GM12878 (cell line): ENCODE measurements around the gene POR. TPM values are rescaled to one million over a fixed set of nuclear protein-coding genes. Genes with fewer than 3 reads are reported as not detected.

Experiments
- ATAC-seq: fragments of 200-7000 bp; cut with Tn5 transposase; 3 replicates; pipeline ENCODE4 v1.9.1; 2020; ENCODE audit warnings: mild to moderate bottlenecking, moderate library complexity
- BruUV-seq: library from RNA; stranded (reverse); fragments of 400-500 nt; replicated peaks from 2 replicates; lab custom pipeline; 2021; lab: Mats Ljungman, UMichigan
- CTCF ChIA-PET: fragments of 300-600 bp; sonication (Branson Sonifier 250); formaldehyde crosslinking; extraction: SDS; loops from one replicate; lab custom pipeline; 2021; ENCODE audit warnings: inconsistent platforms; lab: Yijun Ruan, JAX
- POLR2A ChIA-PET: fragments of 350-600 bp; formaldehyde crosslinking; extraction: SDS; loops from one replicate; lab custom pipeline; 2021; ENCODE audit warnings: inconsistent platforms; lab: Charles Lee
- RAD21 ChIA-PET: fragments of 300-600 bp; sonication (Branson Sonifier 250); formaldehyde crosslinking; loops from one replicate; lab custom pipeline; 2023; ENCODE audit warnings: antibody characterized with exemption; ENCODE audit not compliant: unreplicated experiment; lab: Charles Lee
- SMC1A ChIA-PET: fragments of 300-600 bp; sonication (Branson Sonifier 250); formaldehyde crosslinking; loops from one replicate; lab custom pipeline; 2023; ENCODE audit not compliant: unreplicated experiment, uncharacterized antibody; lab: Charles Lee
- DNase-seq: peaks from one replicate; pipeline ENCODE4 v3.0.0-alpha.2; 2011; ENCODE audit warnings: low read depth, low spot score
- FAIRE-seq: peaks from 3 replicates; lab custom pipeline; 2011; peaks lifted over from hg19 to GRCh38; lab: Jason Lieb, UNC
- H2AFZ ChIP-seq: 2 replicates; pipeline ENCODE4 v1.6.0; 2011; ENCODE audit warnings: low read depth, low read length, control low read depth; ENCODE audit not compliant: control insufficient read depth
- H3K27ac ChIP-seq: 2 replicates; pipeline ENCODE4 v1.5.1; 2011; ENCODE audit warnings: control low read depth; ENCODE audit not compliant: control insufficient read depth, insufficient read depth
- H3K27me3 ChIP-seq, 2 experiments: replicated peaks in 1 of 2; 2 replicates each; pipeline versions ENCODE4 v1.6.0 to v1.6.1; 2011; ENCODE audit warnings: low read length in 1 of 2; ENCODE audit not compliant: control insufficient read depth in 2 of 2, insufficient read depth in 2 of 2
- H3K36me3 ChIP-seq, 2 experiments: 2 replicates each; pipeline ENCODE4 v1.5.1; 2011; ENCODE audit warnings: low read length in 1 of 2; ENCODE audit not compliant: control insufficient read depth in 2 of 2, insufficient read depth in 2 of 2
- H3K4me1 ChIP-seq: 2 replicates; pipeline ENCODE4 v1.6.1; 2011; ENCODE audit warnings: mild to moderate bottlenecking, low read length, moderate library complexity, mixed read lengths; ENCODE audit not compliant: control insufficient read depth, insufficient read depth
- H3K4me2 ChIP-seq: 2 replicates; pipeline ENCODE4 v1.6.0; 2011; ENCODE audit warnings: control low read depth; ENCODE audit not compliant: control insufficient read depth, insufficient read depth
- H3K4me3 ChIP-seq: fragments of 200-600 bp; sonication (generic); 2 replicates; pipeline ENCODE4 v1.5.1; 2016
- H3K79me2 ChIP-seq: 2 replicates; pipeline ENCODE4 v1.6.0; 2011; ENCODE audit warnings: low read length; ENCODE audit not compliant: control insufficient read depth, insufficient read depth
- H3K9ac ChIP-seq: 2 replicates; pipeline ENCODE4 v1.8.0; 2011; ENCODE audit warnings: low read length, control low read depth, mixed read lengths; ENCODE audit not compliant: control insufficient read depth, insufficient read depth
- H3K9me3 ChIP-seq: replicated peaks from 3 replicates; pipeline ENCODE4 v1.5.1; 2011; ENCODE audit warnings: mild to moderate bottlenecking, low read length; ENCODE audit not compliant: control insufficient read depth, insufficient read depth
- H4K20me1 ChIP-seq: 2 replicates; pipeline ENCODE4 v1.6.0; 2011; ENCODE audit not compliant: control insufficient read depth, insufficient read depth
- ATF7 ChIP-seq: fragments of 450-650 bp; IDR thresholded peaks from 2 replicates; pipeline ENCODE4 v1.6.1; 2016; ENCODE audit warnings: low read depth, mild to moderate bottlenecking
- BCLAF1 ChIP-seq: fragments of 450-650 bp; IDR thresholded peaks from 2 replicates; pipeline ENCODE4 v1.6.1; 2017; ENCODE audit warnings: antibody characterized with exemption, mild to moderate bottlenecking, moderate library complexity
- CEBPZ ChIP-seq: fragments of 150-350 bp; IDR thresholded peaks from 2 replicates; pipeline ENCODE4 v1.6.1; 2016; ENCODE audit warnings: low read depth, low read length
- EZH2 ChIP-seq: IDR thresholded peaks from 2 replicates; pipeline ENCODE4 v1.6.1; 2012; ENCODE audit warnings: low read depth, mild to moderate bottlenecking, control low read depth, inconsistent platforms, low read length, borderline replicate concordance; ENCODE audit not compliant: control insufficient read depth
- MLLT1 ChIP-seq: fragments of 450-650 bp; IDR thresholded peaks from 2 replicates; pipeline ENCODE4 v1.6.1; 2016; ENCODE audit warnings: mild to moderate bottlenecking
- SP1 ChIP-seq: IDR thresholded peaks from one replicate; pipeline ENCODE4 v1.6.1; 2011; ENCODE audit warnings: low read depth, low read length
- SREBF2 ChIP-seq: IDR thresholded peaks from 2 replicates; pipeline ENCODE4 v1.6.1; 2012; ENCODE audit warnings: mild to moderate bottlenecking, low read length
- STAT1 ChIP-seq: fragments of 450-650 bp; conservative IDR thresholded peaks from 2 replicates; pipeline ENCODE4 v1.6.1; 2014; ENCODE audit warnings: antibody characterized with exemption, mild to moderate bottlenecking
- ZNF24 ChIP-seq: fragments of 450-650 bp; IDR thresholded peaks from 2 replicates; pipeline ENCODE4 v1.6.1; 2017; ENCODE audit warnings: antibody characterized with exemption, mild to moderate bottlenecking
- WGBS: methylation state at CpG from one replicate; pipeline ENCODE4 v1.1.6; 2016; ENCODE audit warnings: low lambda C conversion rate; ENCODE audit not compliant: insufficient replicate concordance, insufficient coverage; ENCODE audit errors: missing lambda C conversion rate; 5-methylcytosine and 5-hydroxymethylcytosine counted together
- in situ Hi-C: fragments of 300-500 bp; cut with MboI; formaldehyde crosslinking; loops from 9 replicates; pipeline ENCODE4 v1.14.3; 2018; ENCODE audit warnings: mixed read lengths
- intact Hi-C: fragments of 100-400 bp; cut with micrococcal nuclease; formaldehyde crosslinking; loops from one replicate; pipeline ENCODE4 v1.14.2; 2022; ENCODE audit not compliant: unreplicated experiment
- polyA plus RNA-seq, 11 experiments: library from polyadenylated mRNA; depleted of rRNA in 4 of 11; unstranded in 6 of 11; stranded (reverse) in 5 of 11; fragments of >200 nt; fragmentation: Nextera tagmentation in 4 of 11; fragmentation: Illumina TruSeq in 1 of 11; extraction: Ambion mirVana in 4 of 11; extraction: Trizol in 1 of 11; gene quantifications; 1 replicate in 1 of 11; 2 replicates in 10 of 11; pipeline versions ENCODE4 v1.2.1 to v1.2.3, GENCODE V29; 2011 to 2016; ENCODE audit warnings: inconsistent platforms in 2 of 11, missing spikeins in 2 of 11, low read depth in 1 of 11
- total RNA-seq, 4 experiments: library from RNA; depleted of rRNA in 3 of 4; stranded (reverse); fragments of >200 nt in 3 of 4; fragmentation: Illumina TruSeq in 1 of 4; extraction: Trizol in 1 of 4; gene quantifications; 2 replicates each; pipeline versions ENCODE4 v1.2.1 to v1.2.3, GENCODE V29; 2013 to 2021

POR gene
- total and polyA plus RNA-seq, 10 of the 15 experiments (the other 5 are each of a cell fraction or from before 2014, with no cell fraction given), result 2.2 to 75.8 (median 35.9) TPM

- H3K4me3 ChIP-seq, result no peak overlapping the region
- in situ Hi-C loops (no loop called here), intact Hi-C loops (no loop called here)
- no peak overlapping the region for H3K4me2 ChIP-seq
- H3K79me2 ChIP-seq, result peaks cover 20% of the 10 kb centered on the region
- H4K20me1 ChIP-seq, result no peaks in the 10 kb centered on the region
- POLR2A ChIA-PET, result interaction anchor here (3.6 kb wide), 1 partner anchor 12 kb away, joined by 17 read pairs; no protein-coding TSS in a partner anchor
- TF ChIP-seq ATF7 (no peak), SP1 (no peak), EZH2 (no peak), ZNF24 (no peak), MLLT1 (no peak), STAT1 (no peak), SREBF2 (no peak), CEBPZ (no peak), BCLAF1 (no peak)
- DNase-seq, result no peak
- no peaks in the 10 kb centered on the region for H3K27me3 ChIP-seq
- H3K4me1 ChIP-seq, result peaks cover 4% of the 10 kb centered on the region; the same call in 1 of the 2 replicates
- CTCF ChIA-PET, result interaction anchor here (0.6 to 1.3 kb wide), 2 partner anchors 15 to 107 kb away, joined by 3 to 5 read pairs; no protein-coding TSS in a partner anchor
- WGBS, result 90% methylated on average over 6 of the region's 6 CpGs
- no TSS peak for BruUV-seq
- no peak for FAIRE-seq
- ATAC-seq, result no peak
- RAD21 ChIA-PET, result interaction anchor here (1.7 kb wide), 1 partner anchor 379 kb away, joined by 3 read pairs; no protein-coding TSS in a partner anchor
- no peak overlapping the region for H3K27ac ChIP-seq
- H2AFZ ChIP-seq, result no peak overlapping the region
- H3K36me3 ChIP-seq, result no peaks in the 10 kb centered on the region
- no peak overlapping the region for H3K9ac ChIP-seq
- SMC1A ChIA-PET, result no interaction called here
- no peaks in the 10 kb centered on the region for H3K9me3 ChIP-seq
These were observed 1.5 kb upstream of the POR start for GRCh38 chr7:75913437-75913836.
